ENCODE measurements around the gene D2HGDH.
"Not testable (repeated sequence)": the region's sequence is repeated elsewhere in the genome, so short reads cannot be mapped to it uniquely, and the experiment has no call there.

The D2HGDH gene

GRCh38 chr2:241724975-241725870 lies 9.2 kb upstream of the D2HGDH start:
- no peak for DNase-seq (ENCODE audit: low spot score)

DNA sequence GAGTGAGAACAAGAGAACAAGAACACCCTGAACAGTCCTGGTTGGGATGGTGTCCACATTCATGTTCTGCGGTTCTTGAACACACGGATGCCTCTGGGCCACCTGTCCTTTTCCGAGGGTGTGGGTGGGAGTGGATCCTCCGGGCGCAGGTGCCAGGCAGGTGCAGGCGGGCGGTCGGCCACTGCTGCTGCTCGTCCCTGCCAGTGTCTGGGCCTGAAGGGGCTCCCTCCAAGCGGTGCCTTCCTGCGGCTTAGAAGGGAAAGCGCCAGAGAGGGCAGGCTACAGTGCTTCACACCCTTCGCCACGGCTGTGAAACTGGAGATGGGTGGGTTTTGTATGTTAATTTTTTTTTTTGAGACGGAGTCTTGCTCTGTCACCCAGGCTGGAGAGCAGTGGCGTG lies 8.0 kb upstream of the D2HGDH start:
- no peak for DNase-seq (ENCODE audit: low spot score)

GRCh38 chr2:241728000-241728399 lies 6.4 kb upstream of the D2HGDH start:
- DNase-seq (ENCODE audit: low spot score): no peak

DNA sequence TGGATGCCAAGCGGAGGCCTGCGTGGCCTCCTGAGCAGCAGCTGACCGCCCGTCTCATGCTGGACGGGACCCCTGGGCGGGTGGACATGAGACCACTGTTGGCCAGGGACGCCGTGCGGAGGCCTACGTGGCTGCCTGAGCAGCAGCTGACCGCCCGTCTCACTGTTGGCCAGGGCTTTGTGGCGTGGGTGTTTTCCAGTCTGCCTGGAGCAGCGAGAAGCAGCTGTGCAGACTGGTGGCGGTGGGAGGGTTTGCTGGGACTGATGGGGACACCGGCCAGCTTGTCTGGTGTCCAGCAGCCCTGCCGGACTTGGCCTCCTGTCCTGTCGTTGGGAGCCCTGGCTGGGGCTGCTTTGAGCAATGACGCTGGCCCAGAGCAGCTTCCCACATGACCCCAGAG lies 5.8 kb upstream of the D2HGDH start:
- no peak for DNase-seq (ENCODE audit: low spot score)

GRCh38 chr2:241729868-241730267 lies 4.6 kb upstream of the D2HGDH start:
- no peak for DNase-seq (ENCODE audit: low spot score)

- no peak for DNase-seq (ENCODE audit: low spot score)
Observed at GRCh38 chr2:241730671-241731293, 3.6 kb upstream of the D2HGDH start.

GRCh38 chr2:241732513-241733186 lies 1.8 kb upstream of the D2HGDH start:
- peak; percentile 24 for DNase-seq (ENCODE audit: low spot score)

DNA sequence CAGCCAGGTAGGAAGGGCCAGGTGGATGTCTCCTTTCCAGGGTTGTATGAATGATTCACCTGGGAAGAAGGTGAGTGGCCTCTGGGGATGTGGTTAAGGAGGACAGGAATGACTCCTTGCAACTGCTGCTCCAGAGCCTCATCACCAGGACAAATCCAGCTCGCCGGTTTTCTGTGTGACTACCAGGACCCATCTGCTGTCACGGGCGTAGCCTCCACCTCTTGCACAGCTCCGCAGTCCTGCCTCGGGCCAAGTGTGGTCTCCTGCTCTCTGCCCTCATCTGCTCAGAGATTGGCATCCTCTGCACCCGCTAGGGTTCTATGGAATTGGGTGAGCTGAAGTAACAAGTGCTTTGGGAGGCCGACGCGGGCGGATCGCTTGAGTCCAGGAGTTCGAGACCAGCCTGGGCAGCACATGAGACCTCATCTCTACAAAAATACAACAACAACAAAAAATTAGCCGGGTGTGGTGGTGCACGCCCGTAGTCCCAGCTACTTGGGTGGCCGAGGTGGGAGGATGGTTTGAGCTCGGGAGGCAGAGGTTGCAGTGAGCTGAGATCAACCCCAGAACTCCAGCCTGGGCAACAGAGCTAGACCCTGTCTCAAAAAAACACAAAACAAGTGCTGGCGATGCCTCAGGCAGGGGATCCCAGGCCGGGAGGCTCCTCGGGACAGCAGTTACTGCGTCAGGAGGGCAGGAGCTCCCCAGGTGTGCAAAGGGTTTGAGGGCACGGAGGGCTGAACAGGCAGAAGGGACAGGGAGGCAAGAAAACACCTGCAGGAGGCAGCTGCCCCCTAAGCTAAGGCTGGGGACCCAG lies 831 bp upstream of the D2HGDH start:
- DNase-seq (ENCODE audit: low spot score): no peak

GRCh38 chr2:241734208-241734466 lies 293 bp upstream of the D2HGDH start:
- DNase-seq (ENCODE audit: low spot score): no peak

DNA sequence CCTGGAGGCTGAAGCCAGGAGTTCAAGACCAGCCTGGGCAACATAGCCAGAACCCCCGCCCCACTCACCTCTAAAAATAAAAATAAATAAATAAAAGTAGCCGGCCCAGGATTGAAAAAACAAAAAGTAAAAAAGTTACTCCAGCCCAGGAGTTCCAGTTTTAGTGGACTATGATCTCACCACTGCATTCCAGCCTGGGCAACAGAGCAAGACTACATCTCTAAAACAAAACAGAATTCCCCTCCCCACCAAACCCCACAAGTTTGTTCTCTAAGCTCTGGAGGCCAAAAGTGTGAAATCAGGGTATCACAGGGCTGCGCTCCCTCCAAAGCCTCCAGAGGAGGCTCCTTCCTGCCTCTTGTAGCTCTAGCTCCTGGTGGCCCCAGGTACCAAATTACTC lies 1.7 kb downstream of the D2HGDH start:
- DNase-seq (ENCODE audit: low spot score): no peak

DNA sequence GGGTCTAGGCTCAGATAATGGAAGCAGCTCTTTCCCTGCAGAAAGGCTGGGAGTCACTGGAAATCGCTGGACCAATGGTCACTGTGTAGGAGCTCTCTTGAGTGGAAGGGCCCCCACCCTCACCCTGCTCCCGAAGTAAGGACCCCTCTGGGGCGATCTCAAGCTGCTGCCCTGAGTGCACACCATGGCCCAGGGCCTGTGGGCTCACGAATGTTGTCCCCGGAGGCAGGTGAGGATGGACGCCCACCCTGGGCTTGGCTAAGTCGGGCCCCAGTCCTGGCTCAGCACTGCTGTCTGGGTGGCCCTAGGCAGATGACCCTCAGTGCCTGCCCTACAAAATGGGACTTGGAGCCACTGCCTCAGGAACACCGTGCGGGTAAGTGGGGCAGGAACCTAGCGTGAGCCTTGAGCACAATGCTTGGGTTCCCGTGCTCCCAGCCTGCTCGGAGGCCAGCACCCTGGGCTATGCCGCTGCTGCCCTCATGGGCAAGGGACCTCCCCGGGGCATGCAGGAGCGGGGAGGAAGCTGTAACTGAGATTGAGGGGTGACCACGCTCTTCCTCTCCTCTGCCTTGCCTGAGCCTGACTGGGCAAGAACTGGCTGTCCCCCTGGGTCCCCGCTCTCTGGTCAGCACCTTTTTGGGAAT lies 3.7 kb downstream of the D2HGDH start:
- DNase-seq (ENCODE audit: low spot score): no peak

DNA sequence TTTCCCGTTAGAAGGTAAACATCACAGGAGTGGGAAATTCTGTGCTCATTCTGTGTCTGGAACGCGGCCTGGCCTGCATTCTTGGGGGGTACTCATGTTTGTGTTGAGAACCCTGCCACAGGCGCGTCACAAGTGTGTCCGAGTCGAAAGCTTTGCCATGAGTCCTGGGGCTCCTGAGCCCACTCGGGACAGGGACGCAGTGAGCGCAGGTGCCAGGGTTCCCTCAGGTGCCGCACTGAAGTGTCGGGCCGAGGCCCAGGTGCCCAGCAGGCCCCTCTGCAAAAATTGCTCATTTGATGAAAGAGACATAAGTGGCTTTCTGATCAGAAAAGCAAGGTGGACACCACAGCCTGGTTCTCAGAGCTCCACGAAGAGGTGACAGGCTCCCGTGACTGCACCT lies 4.7 kb downstream of the D2HGDH start:
- DNase-seq (ENCODE audit: low spot score): no peak

DNA sequence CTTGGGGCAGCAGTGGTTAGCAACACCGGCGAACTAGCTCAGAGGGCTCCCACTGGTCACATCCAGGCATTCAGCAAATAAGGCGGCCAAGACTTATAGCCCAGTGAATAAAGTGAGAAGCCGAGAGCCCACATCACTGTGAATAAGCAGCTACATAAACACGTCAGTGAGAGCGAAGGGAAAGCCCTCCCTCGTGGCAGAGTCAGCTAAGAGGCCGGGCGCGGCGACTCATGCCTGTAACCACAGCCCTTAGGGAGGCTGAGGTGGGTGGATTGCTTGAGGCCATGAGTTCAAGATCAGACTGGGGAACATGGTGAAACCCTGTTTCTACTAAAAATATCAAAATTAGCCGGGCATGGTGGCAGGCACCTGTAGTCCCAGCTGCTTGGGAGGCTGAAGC lies 5.2 kb downstream of the D2HGDH start:
- DNase-seq (ENCODE audit: low spot score): no peak

DNA sequence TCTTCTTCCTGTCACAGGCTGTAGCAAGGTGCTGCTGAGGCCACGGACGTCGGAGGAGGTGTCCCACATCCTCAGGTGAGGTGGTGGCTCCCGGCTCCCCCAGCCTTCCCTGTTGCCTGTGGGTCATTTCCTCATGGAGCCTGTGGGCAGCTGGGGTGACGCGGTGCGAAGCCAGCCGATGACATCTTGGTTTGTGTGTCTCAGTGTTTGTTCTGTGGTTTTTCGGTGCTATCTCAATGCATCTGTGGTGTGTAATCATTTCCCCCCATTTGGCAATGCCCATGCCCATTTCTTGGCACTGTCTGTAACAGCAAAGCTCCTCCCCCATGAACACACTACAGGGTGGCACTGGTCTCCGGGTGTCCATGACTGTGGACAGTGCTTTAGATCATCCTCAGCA lies 6.6 kb downstream of the D2HGDH start:
- DNase-seq (ENCODE audit: low spot score): peak; percentile 41

GRCh38 chr2:241742320-241742939 lies 8.0 kb downstream of the D2HGDH start:
- no peak for DNase-seq (ENCODE audit: low spot score)

DNA sequence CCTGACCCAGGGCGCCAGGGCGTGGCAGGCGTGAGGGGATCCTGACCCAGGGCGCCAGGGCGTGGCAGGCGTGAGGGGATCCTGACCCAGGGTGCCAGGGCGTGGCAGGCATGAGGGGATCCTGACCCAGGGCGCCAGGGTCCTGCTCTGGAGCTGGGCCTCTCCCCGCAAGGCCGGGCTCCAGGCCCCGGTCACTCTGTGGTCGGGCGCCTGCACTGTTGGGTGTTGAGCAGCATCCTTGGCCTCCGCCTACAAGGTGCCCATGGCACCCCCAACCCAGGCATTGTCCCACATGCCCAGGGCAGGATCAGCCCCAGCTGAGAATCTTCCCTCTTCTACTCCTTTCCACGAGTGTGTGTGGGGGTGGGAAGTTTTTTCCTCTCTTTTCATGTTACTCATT lies 8.6 kb downstream of the D2HGDH start:
- DNase-seq (ENCODE audit: low spot score): not testable (repeated sequence)

DNA sequence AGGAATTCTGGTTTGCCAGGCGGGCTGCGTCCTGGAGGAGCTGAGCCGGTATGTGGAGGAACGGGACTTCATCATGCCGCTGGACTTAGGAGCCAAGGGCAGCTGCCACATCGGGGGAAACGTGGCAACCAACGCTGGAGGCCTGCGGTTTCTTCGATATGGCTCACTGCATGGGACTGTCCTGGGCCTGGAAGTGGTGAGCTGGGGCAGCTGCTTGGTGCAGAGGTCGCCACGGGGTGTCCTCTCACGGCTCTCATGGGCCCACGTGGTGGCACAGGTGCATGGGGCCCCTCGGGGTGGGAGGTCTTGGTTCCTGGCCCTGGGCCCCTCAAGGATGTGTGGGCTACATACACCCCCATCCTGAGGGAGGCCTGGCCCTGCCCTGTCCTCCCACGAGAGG lies 9.2 kb downstream of the D2HGDH start:
- no peak for DNase-seq (ENCODE audit: low spot score)

GRCh38 chr2:241744028-241744754 lies 9.8 kb downstream of the D2HGDH start:
- DNase-seq (ENCODE audit: low spot score): no peak

- no peak for DNase-seq (ENCODE audit: low spot score)
Observed at GRCh38 chr2:241745276-241745675, 10.8 kb downstream of the D2HGDH start.

- no peak for DNase-seq (ENCODE audit: low spot score)
Observed at GRCh38 chr2:241746084-241746483, 11.7 kb downstream of the D2HGDH start.

Measured in CD4-positive, alpha-beta T cell treated with Interleukin-6 at 100 ng/mL for 8 hours (primary cell).